ENCODE results near the gene CHD6. TPM values are rescaled to one million over a fixed set of nuclear protein-coding genes. Genes with fewer than 3 reads are reported as not detected.

The CHD6 gene
- total and polyA plus RNA-seq, 2 of the 13 experiments (the other 11 are each of a cell fraction or from before 2014, with no cell fraction given) = 14.4 to 52.0 TPM

- Histone ChIP-seq H3K4me2 (ENCODE audit: low read depth, low read length) (no peak overlapping the region), H3K9ac (ENCODE audit: insufficient read depth, low read depth, low read length) (no peak overlapping the region), H3K36me3 (replicated peaks in 1 of 2; ENCODE audit: control insufficient read depth in 1 of 2, insufficient read depth in 2 of 2, low read length in 2 of 2) (0 out of 5 replicates have a peak, but pooled peaks cover 0 to 3% of the 10 kb centered on the region in 2 experiments), H3K9me3 (ENCODE audit: low read length) (no peaks in the 10 kb centered on the region), H3K79me2 (ENCODE audit: insufficient read depth, low read length) (peaks cover 94% of the 10 kb centered on the region), H3K27ac (ENCODE audit: extremely low read length, insufficient read depth, low read length) (no peak overlapping the region), H3K4me1 (ENCODE audit: insufficient read depth, low read length) (peaks cover 32% of the 10 kb centered on the region; the same call in 1 of the 2 replicates), H2AFZ (ENCODE audit: low read length) (no peak overlapping the region), H4K20me1 (ENCODE audit: insufficient read depth, low read length) (peaks cover 82% of the 10 kb centered on the region), H3K27me3 (ENCODE audit: control insufficient read depth in 1 of 2, insufficient read depth in 2 of 2, low read length in 2 of 2) (no peaks in the 10 kb centered on the region), H3K4me3 (replicated peaks in 1 of 3; ENCODE audit: insufficient read depth in 1 of 3, low read depth in 2 of 3, low read length in 3 of 3) (no peak overlapping the region)
- DNase-seq (ENCODE audit: low spot score) (no peak), FAIRE-seq (no peak), ATAC-seq (no peak)
- 94% methylated on average over 2 of the region's 2 CpGs for WGBS (ENCODE audit: low lambda C conversion rate)
- intact Hi-C loops (cut with micrococcal nuclease; ENCODE audit: unreplicated experiment) = no loop called here
- ChIA-PET CTCF (ENCODE audit: low intra/inter-chr PET ratio, low total read pairs) (no interaction called here), POLR2A (interaction anchor here (0.7 kb wide), 1 partner anchor 85 kb away, joined by 3 read pairs; no protein-coding TSS in a partner anchor)
- TF ChIP-seq ZNF75D (CRISPR knock-in tag; IDR thresholded peaks at IDR 0.05; ENCODE audit: borderline replicate concordance) = no peak
- TF ChIP-seq ZNF224 (CRISPR knock-in tag; IDR thresholded peaks at IDR 0.05) = no peak
- TF ChIP-seq ZNF644 (CRISPR knock-in tag; IDR thresholded peaks at IDR 0.05; ENCODE audit: low read depth) = no peak
- TF ChIP-seq POLR2AphosphoS5 (IDR thresholded peaks at IDR 0.05; ENCODE audit: low read depth, low read length) = no peak
- no peak for TF ChIP-seq SRSF9 (IDR thresholded peaks at IDR 0.05; ENCODE audit: borderline replicate concordance, insufficient read depth, low read depth, low read length, poor library complexity, severe bottlenecking)
- TF ChIP-seq HOXA5 (CRISPR knock-in tag; IDR thresholded peaks at IDR 0.05) = no peak
- TF ChIP-seq ZNF205 (CRISPR knock-in tag; IDR thresholded peaks at IDR 0.05) = no peak
- TF ChIP-seq HNRNPL (IDR thresholded peaks at IDR 0.05; ENCODE audit: low read depth, low read length) = no peak
- TF ChIP-seq ADNP (CRISPR knock-in tag; IDR thresholded peaks at IDR 0.05) = no peak
- BruUV-seq (replicated peaks) = no TSS peak
- in situ Hi-C loops (cut with HindIII; ENCODE audit: extremely low pct_ligation_motif_present, low pct_unique_long_range_greater_than_20kb) = no loop called here
Measured at GRCh38 chr20:41608606-41609005, 9.6 kb downstream of the CHD6 start.

DNA sequence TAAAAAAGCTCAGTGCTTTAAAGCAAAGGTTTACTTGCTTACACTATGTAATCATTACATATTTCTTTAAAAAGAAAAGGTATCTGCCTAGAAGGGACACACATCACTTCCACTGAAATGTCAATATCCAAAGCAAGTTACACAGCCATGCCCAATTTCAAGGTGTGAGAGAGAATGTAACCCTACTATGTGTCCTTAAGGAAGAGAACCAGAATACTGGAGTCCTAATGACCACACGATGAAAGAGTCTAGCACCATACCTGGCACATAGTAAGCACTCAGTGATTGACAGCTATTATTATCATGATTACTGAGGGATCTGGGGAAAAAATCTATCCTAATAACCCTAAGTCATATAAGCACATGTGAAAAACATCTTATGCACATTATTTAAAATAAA lies 10.4 kb downstream of the CHD6 start:
- Histone ChIP-seq H2AFZ (ENCODE audit: low read length) (no peak overlapping the region), H3K27me3 (ENCODE audit: control insufficient read depth in 1 of 2, insufficient read depth in 2 of 2, low read length in 2 of 2) (no peaks in the 10 kb centered on the region), H3K36me3 (replicated peaks in 1 of 2; ENCODE audit: control insufficient read depth in 1 of 2, insufficient read depth in 2 of 2, low read length in 2 of 2) (no peaks in the 10 kb centered on the region), H3K79me2 (ENCODE audit: insufficient read depth, low read length) (peaks cover 94% of the 10 kb centered on the region), H3K4me3 (replicated peaks in 1 of 3; ENCODE audit: insufficient read depth in 1 of 3, low read depth in 2 of 3, low read length in 3 of 3) (no peak overlapping the region), H3K27ac (ENCODE audit: extremely low read length, insufficient read depth, low read length) (no peak overlapping the region), H3K9me3 (ENCODE audit: low read length) (no peaks in the 10 kb centered on the region), H3K4me1 (ENCODE audit: insufficient read depth, low read length) (peaks cover 26% of the 10 kb centered on the region; the same call in 1 of the 2 replicates), H3K4me2 (ENCODE audit: low read depth, low read length) (no peak overlapping the region), H3K9ac (ENCODE audit: insufficient read depth, low read depth, low read length) (no peak overlapping the region), H4K20me1 (ENCODE audit: insufficient read depth, low read length) (peaks cover 82% of the 10 kb centered on the region)
- TF ChIP-seq ZNF574 (CRISPR knock-in tag; IDR thresholded peaks at IDR 0.05) = no peak
- TF ChIP-seq ZKSCAN1 (IDR thresholded peaks at IDR 0.05; ENCODE audit: low read length) = peak; percentile 81
- TF ChIP-seq ZSCAN20 (CRISPR knock-in tag; IDR thresholded peaks at IDR 0.05; ENCODE audit: borderline replicate concordance) = no peak
- ATAC-seq = no peak
- ChIA-PET CTCF (ENCODE audit: low intra/inter-chr PET ratio, low total read pairs) (no interaction called here), POLR2A (no interaction called here)
- no TSS peak for BruUV-seq (replicated peaks)
- WGBS (ENCODE audit: low lambda C conversion rate) = 97% methylated on average over 1 of the region's 1 CpG
- DNase-seq (ENCODE audit: low spot score) = no peak
- in situ Hi-C loops (cut with HindIII; ENCODE audit: extremely low pct_ligation_motif_present, low pct_unique_long_range_greater_than_20kb) (no loop called here), intact Hi-C loops (cut with micrococcal nuclease; ENCODE audit: unreplicated experiment) (no loop called here)
- no peak for FAIRE-seq

Data from HepG2 (cell line).